ENCODE results near the gene ZNF560.

DNA sequence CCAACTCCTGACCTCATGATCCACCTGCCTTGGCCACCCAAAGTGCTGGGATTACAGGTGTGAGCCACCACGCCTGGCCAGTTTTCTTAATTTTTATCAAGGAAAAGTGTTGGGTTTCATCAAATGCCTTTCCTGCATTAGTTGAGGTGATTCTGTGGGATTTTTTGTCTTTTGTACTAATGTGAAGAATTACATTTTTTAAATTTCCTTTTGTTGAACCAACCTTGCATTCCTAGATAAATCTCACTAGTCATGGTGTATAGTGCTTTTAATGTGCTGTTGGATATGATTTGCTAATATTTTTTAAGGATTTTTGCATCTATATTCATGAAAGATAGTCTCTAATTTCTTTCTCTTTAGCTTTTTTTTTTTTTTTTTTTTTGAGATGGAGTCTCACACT lies 2.4 kb upstream of the ZNF560 start:
- no peak for TF ChIP-seq CTCF (conservative IDR thresholded peaks at IDR 0.05; ENCODE audit: low read length)
- TF ChIP-seq EZH2phosphoT487 (IDR thresholded peaks at IDR 0.05; ENCODE audit: borderline replicate concordance, low read depth, low read length): no peak

Data from OCI-LY7 (cell line).